ENCODE data around the gene B3GAT3. TPM values are rescaled to one million over a fixed set of nuclear protein-coding genes. Genes with fewer than 3 reads are reported as not detected.
"Not testable (repeated sequence)": the region's sequence is repeated elsewhere in the genome, so short reads cannot be mapped to it uniquely, and the experiment has no call there.

Gene B3GAT3
- total RNA-seq = 60.7 TPM

- DNase-seq (ENCODE audit: low spot score) = peak; percentile 98
These were observed at the start of gene B3GAT3 for GRCh38 chr11:62621567-62622470. B3GAT3 (minus strand) TSS chr11:62621986; CDS start chr11:62621947, 39 bp downstream.

GRCh38 chr11:62671236-62671607 is 49.4 kb upstream of the B3GAT3 start:
- DNase-seq (ENCODE audit: low spot score) = no peak

- DNase-seq (ENCODE audit: low spot score) = no peak
These were observed 47.8 kb upstream of the B3GAT3 start for GRCh38 chr11:62669420-62670161.

GRCh38 chr11:62667460-62667859 is 45.7 kb upstream of the B3GAT3 start:
- no peak for DNase-seq (ENCODE audit: low spot score)

- no peak for DNase-seq (ENCODE audit: low spot score)
These were observed 44.6 kb upstream of the B3GAT3 start for GRCh38 chr11:62666259-62666926.

- DNase-seq (ENCODE audit: low spot score) = peak; percentile 41
These were observed 43.9 kb upstream of the B3GAT3 start for GRCh38 chr11:62665599-62666258.

- DNase-seq (ENCODE audit: low spot score) = peak; percentile 96
These were observed 43.4 kb upstream of the B3GAT3 start, which contains the start of the genes C11orf98 and CSKMT for GRCh38 chr11:62665075-62665598. C11orf98 (minus strand) TSS chr11:62665210; CDS start chr11:62665169, 41 bp downstream. CSKMT (plus strand) TSS chr11:62665312; CDS start chr11:62665880, 568 bp downstream.

GRCh38 chr11:62664405-62665074 is 42.8 kb upstream of the B3GAT3 start:
- DNase-seq (ENCODE audit: low spot score) = no peak

GRCh38 chr11:62656796-62657429 is 35.1 kb upstream of the B3GAT3 start:
- no peak for DNase-seq (ENCODE audit: low spot score)

- DNase-seq (ENCODE audit: low spot score) = no peak
These were observed 32.5 kb upstream of the B3GAT3 start for GRCh38 chr11:62654297-62654696.

GRCh38 chr11:62652161-62653006 is 30.6 kb upstream of the B3GAT3 start:
- no peak for DNase-seq (ENCODE audit: low spot score)

GRCh38 chr11:62650283-62650682 is 28.5 kb upstream of the B3GAT3 start:
- DNase-seq (ENCODE audit: low spot score) = not testable (repeated sequence)

GRCh38 chr11:62649486-62649885 is 27.7 kb upstream of the B3GAT3 start:
- no peak for DNase-seq (ENCODE audit: low spot score)

- DNase-seq (ENCODE audit: low spot score) = no peak
These were observed 27.2 kb upstream of the B3GAT3 start for GRCh38 chr11:62648967-62649364.

GRCh38 chr11:62648185-62648966 is 26.6 kb upstream of the B3GAT3 start:
- no peak for DNase-seq (ENCODE audit: low spot score)

GRCh38 chr11:62647609-62648005 is 25.8 kb upstream of the B3GAT3 start:
- DNase-seq (ENCODE audit: low spot score) = no peak

GRCh38 chr11:62646825-62647608 is 25.2 kb upstream of the B3GAT3 start:
- DNase-seq (ENCODE audit: low spot score) = no peak
